ENCODE results near the gene MX2. TPM values are rescaled to one million over a fixed set of nuclear protein-coding genes. Genes with fewer than 3 reads are reported as not detected.

MX2 gene
- total RNA-seq, 2 experiments from 2014 or later = 9.2 to 10.3 TPM

- no peak for TF ChIP-seq CTCF (IDR thresholded peaks at IDR 0.05)
- Mint-ChIP-seq H3K4me3 (no peak overlapping the region), H3K9me3 (no peaks in the 10 kb centered on the region), H3K36me3 (ENCODE audit: low read depth) (no peaks in the 10 kb centered on the region), H3K27ac (no peak overlapping the region), H3K4me1 (ENCODE audit: low read depth) (peaks cover 13% of the 10 kb centered on the region), H3K27me3 (peaks cover 26% of the 10 kb centered on the region)
- DNase-seq (no peak), ATAC-seq (no peak)
- POLR2A ChIA-PET = no interaction called here
- CTCF ChIA-PET = no interaction called here
- intact Hi-C loops (cut with micrococcal nuclease) = no loop called here
These were observed 44.8 kb upstream of the MX2 start for GRCh38 chr21:41317063-41317392.

GRCh38 chr21:41317458-41317857, 44.4 kb upstream of the MX2 start:
- TF ChIP-seq CTCF (IDR thresholded peaks at IDR 0.05) = no peak

GRCh38 chr21:41318218-41318617, 43.6 kb upstream of the MX2 start:
- ChIA-PET CTCF (interaction anchor here (0.8 to 2.5 kb wide), 4 partner anchors 11 to 51 kb away, joined by 3 to 10 read pairs (median 4); no protein-coding TSS in a partner anchor), POLR2A (no interaction called here)
- H3K4me3 Mint-ChIP-seq = no peak overlapping the region
- H3K9me3 Mint-ChIP-seq = no peaks in the 10 kb centered on the region
- no peaks in the 10 kb centered on the region for H3K36me3 Mint-ChIP-seq (ENCODE audit: low read depth)
- H3K27me3 Mint-ChIP-seq = peaks cover 26% of the 10 kb centered on the region
- ATAC-seq (no peak), DNase-seq (no peak)
- no peak overlapping the region for H3K27ac Mint-ChIP-seq
- TF ChIP-seq CTCF (IDR thresholded peaks at IDR 0.05) = no peak
- H3K4me1 Mint-ChIP-seq (ENCODE audit: low read depth) = peaks cover 13% of the 10 kb centered on the region
- intact Hi-C loops (cut with micrococcal nuclease) = no loop called here

More at GRCh38 chr21:41317458-41317857, 44.4 kb upstream of the MX2 start:
- Mint-ChIP-seq H3K36me3 (ENCODE audit: low read depth) (no peaks in the 10 kb centered on the region), H3K27me3 (peaks cover 26% of the 10 kb centered on the region), H3K9me3 (no peaks in the 10 kb centered on the region), H3K4me1 (ENCODE audit: low read depth) (peaks cover 13% of the 10 kb centered on the region), H3K4me3 (no peak overlapping the region), H3K27ac (no peak overlapping the region)
- no peak for DNase-seq
- ChIA-PET CTCF (interaction anchor here (0.5 to 1.5 kb wide), 3 partner anchors 26 to 52 kb away, joined by 3 read pairs; no protein-coding TSS in a partner anchor), POLR2A (no interaction called here)
- intact Hi-C loops (cut with micrococcal nuclease) = no loop called here
- ATAC-seq = no peak

- no peaks in the 10 kb centered on the region for H3K36me3 Mint-ChIP-seq (ENCODE audit: low read depth)
- peaks cover 13% of the 10 kb centered on the region for H3K4me1 Mint-ChIP-seq (ENCODE audit: low read depth)
- TF ChIP-seq CTCF (IDR thresholded peaks at IDR 0.05) = no peak
- DNase-seq (no peak), ATAC-seq (no peak)
- H3K4me3 Mint-ChIP-seq = no peak overlapping the region
- intact Hi-C loops (cut with micrococcal nuclease) = no loop called here
- ChIA-PET POLR2A (interaction anchor here (1.1 kb wide), 1 partner anchor 50 kb away, joined by 4 read pairs; no protein-coding TSS in a partner anchor), CTCF (interaction anchor here (1.8 to 2.5 kb wide), 2 partner anchors 10 to 36 kb away, joined by 4 to 10 read pairs; no protein-coding TSS in a partner anchor)
- no peaks in the 10 kb centered on the region for H3K9me3 Mint-ChIP-seq
- no peak overlapping the region for H3K27ac Mint-ChIP-seq
- peaks cover 26% of the 10 kb centered on the region for H3K27me3 Mint-ChIP-seq
These were observed 42.6 kb upstream of the MX2 start for GRCh38 chr21:41319273-41319672.

GRCh38 chr21:41321211-41321907, 40.5 kb upstream of the MX2 start:
- ATAC-seq (peak; percentile 68), DNase-seq (peak; percentile 34)
- no peaks in the 10 kb centered on the region for H3K36me3 Mint-ChIP-seq (ENCODE audit: low read depth)
- TF ChIP-seq CTCF (IDR thresholded peaks at IDR 0.05) = no peak
- no peak overlapping the region for H3K27ac Mint-ChIP-seq
- H3K9me3 Mint-ChIP-seq = no peaks in the 10 kb centered on the region
- ChIA-PET CTCF (no interaction called here), POLR2A (no interaction called here)
- peaks cover 13% of the 10 kb centered on the region for H3K4me1 Mint-ChIP-seq (ENCODE audit: low read depth)
- peaks cover 13% of the 10 kb centered on the region for H3K27me3 Mint-ChIP-seq
- intact Hi-C loops (cut with micrococcal nuclease) = no loop called here
- H3K4me3 Mint-ChIP-seq = no peak overlapping the region
